Retinal pigment epithelial cell (primary cell): ENCODE measurements around the gene KIAA0753.

Experiments used
- DNase-seq: peaks from one replicate; pipeline ENCODE4 v3.0.0-alpha.2; 2010; ENCODE audit warnings: low read depth
- H3K4me3 ChIP-seq: 2 replicates; pipeline ENCODE4 v1.5.1; 2011; ENCODE audit warnings: mild to moderate bottlenecking, low read length, control low read depth, moderate library complexity
- CTCF ChIP-seq: conservative IDR thresholded peaks from 2 replicates; pipeline ENCODE4 v1.5.1; 2011; ENCODE audit warnings: low read depth, low read length, control low read depth, inconsistent platforms

Gene KIAA0753

GRCh38 chr17:6546069-6546718 is 94.3 kb downstream of the KIAA0753 start:
- no peak for DNase-seq
- H3K4me3 ChIP-seq, result no peak overlapping the region
- TF ChIP-seq CTCF, result no peak

GRCh38 chr17:6545291-6545690 is 95.2 kb downstream of the KIAA0753 start:
- no peak overlapping the region for H3K4me3 ChIP-seq
- no peak for DNase-seq
- TF ChIP-seq CTCF, result no peak

- H3K4me3 ChIP-seq, result no peak overlapping the region
- TF ChIP-seq CTCF, result no peak
- no peak for DNase-seq
These were observed 96.5 kb downstream of the KIAA0753 start for GRCh38 chr17:6544011-6544370.

DNA sequence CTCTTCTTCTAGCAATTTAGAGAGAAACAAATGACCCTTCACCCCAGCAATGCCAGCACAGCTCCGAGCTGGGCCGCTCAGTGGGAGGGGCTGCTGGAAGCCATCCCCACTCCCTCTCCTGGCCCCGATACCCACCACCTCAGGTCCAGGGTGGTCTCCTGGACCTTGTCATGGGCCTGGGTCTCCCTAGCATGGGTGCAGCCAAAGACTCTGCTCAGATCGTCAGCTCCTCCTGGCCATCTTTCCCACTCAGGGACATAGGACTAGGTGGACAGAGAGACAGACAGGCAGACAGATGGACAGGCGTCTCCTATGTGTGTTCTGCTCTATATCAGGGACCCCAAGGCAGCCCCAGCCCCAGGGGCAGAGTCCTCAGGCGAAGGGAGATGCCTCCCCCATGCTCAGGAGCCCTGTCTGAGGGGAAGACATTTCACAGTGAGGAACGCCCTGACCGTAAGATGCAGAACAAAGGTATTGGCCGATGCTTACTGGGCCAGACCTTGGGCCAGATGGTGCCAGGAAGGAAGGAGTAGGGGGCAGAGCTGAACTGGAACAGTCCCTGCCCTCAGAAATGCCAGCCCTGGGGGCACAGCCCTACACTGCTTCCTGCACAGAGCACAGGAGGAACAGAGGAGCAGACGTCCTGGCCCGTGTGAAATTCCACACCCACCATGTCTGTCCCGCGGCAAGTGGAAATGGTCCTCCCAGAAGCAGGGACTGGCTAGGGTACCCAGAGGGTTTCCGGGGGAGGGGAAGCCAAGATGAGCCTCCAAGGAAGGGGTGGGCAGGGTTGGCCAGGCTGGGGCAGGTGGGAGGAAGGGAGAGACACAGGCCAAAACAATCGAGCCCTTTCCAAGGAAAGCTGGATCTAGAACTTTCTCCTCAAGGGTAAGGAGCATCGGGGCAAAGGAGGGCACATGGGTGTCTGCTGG is 97.2 kb downstream of the KIAA0753 start:
- no peak for DNase-seq
- TF ChIP-seq CTCF, result no peak
- no peak overlapping the region for H3K4me3 ChIP-seq

- DNase-seq, result no peak
- no peak for TF ChIP-seq CTCF
- H3K4me3 ChIP-seq, result no peak overlapping the region
These were observed 97.9 kb downstream of the KIAA0753 start for GRCh38 chr17:6542577-6542976.

GRCh38 chr17:6541886-6542285 is 98.6 kb downstream of the KIAA0753 start:
- H3K4me3 ChIP-seq, result no peak overlapping the region
- DNase-seq, result no peak
- TF ChIP-seq CTCF, result no peak

DNA sequence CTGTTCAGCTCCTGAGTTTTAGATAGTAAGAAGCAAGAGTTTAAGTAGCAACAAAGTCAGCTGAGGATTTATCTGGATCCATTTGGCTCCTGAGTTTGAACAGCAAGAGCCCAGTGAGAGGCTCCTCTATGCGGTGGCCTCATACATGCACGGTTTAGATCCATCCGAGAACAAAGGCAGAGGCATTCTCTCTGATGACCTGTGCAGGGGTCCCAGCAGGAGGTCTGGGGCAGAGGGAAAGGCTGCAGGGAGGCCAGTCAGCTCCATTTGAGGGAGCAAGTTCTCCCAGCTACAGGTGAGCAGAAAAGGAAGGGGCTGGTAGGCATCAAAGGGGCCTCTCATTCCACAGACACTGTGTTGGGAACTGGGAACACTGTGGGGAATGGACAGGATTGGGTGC is 100.6 kb downstream of the KIAA0753 start:
- no peak for TF ChIP-seq CTCF
- DNase-seq, result no peak
- no peak overlapping the region for H3K4me3 ChIP-seq
